HG03432 (cell line): Measurements from ENCODE around the gene ADK.
"Not testable (repeated sequence)": the region's sequence is repeated elsewhere in the genome, so short reads cannot be mapped to it uniquely, and the experiment has no call there.

Experiments
- ATAC-seq: cut with Tn5 transposase; IDR thresholded peaks from one replicate; pipeline ENCODE4 v1.9.1; 2021; ENCODE audit warnings: mild to moderate bottlenecking, moderate library complexity; ENCODE audit not compliant: unreplicated experiment

Gene ADK

DNA sequence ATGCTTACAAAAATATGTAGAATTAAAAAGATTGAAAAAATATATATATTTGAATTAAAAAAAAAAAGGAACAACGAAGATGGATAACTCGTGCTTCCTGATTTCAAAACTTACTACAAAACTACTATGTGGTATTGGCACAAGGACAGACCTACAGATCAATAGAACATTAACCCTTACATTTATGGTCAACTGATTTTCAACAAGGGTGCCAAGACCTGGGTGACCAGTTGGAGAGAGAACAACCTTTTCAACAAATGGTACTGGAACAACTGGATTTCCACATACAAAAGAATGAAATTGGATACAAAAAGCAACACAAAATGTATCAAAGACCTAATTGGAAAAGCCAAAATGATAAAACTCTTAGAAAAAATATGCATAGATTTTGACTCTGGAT, 10.5 kb upstream of the ADK start:
- no peak for ATAC-seq

GRCh38 chr10:74145133-74145532, 5.9 kb upstream of the ADK start:
- ATAC-seq: no peak

DNA sequence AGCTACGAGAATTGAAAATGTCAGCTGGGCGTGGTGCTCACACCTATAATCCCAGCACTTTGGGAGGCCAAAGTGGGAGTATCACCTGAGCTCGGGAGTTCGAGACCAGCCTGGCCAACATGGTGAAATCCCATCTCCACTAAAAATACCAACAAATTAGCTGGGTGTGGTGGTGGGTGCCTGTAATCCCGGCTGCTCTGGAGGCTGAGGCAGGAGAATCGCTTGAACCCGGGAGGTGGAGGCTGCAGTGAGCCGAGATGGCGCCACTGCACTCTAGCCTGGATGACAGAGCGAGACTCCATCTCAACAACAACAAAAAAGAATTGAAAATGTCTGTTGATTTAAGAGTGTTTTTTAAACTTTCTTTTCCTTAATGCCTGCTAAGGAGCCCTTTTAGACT, 4.0 kb upstream of the ADK start:
- not testable (repeated sequence) for ATAC-seq

GRCh38 chr10:74150204-74150989, 624 bp upstream of the ADK start, which contains the start of gene AP3M1:
Gene AP3M1, minus strand, starts transcription at chr10:74150828. Its CDS starts 12,449 bp downstream, at chr10:74138379.
- peak; percentile 51 for ATAC-seq

DNA sequence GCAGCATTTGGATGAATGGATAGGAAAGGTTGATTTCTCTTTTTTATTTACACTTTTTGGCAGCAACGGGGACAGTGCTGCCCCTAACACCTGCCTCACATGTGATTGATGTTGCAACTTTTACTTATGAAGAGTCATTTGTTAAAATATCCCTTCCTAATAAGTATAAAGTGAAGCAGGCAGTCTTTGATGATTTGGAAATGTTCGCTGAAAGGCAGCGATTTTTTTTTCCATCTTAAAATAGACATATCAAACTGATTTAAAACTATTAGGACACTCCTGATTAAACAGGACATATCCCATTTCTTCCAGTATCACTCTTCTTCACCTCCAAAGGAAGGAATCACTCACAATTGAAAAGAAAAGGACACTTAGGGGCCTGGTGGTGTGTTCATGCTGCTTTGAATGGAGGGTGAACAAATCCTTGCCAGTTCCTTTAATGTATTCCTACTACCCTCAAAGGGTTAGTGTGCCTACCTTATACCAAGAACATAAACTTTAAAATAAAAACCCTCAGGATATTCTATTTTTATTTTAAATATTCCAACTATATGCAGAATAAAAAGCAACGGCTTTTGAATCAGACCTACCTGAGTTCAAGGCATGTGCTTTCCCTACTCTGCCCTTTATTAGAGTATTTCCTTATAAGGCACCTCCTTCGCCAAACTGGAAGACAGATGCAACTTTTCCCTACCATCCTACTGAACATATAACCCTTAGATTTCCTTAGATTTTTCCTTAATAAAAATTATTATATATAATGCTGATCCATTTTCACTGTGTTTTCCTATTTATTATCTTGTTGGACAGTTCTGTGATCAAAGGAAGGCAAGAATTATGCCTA, 1.1 kb downstream of the ADK start:
- ATAC-seq: no peak

GRCh38 chr10:74153123-74153522, 2.1 kb downstream of the ADK start:
- ATAC-seq: no peak

DNA sequence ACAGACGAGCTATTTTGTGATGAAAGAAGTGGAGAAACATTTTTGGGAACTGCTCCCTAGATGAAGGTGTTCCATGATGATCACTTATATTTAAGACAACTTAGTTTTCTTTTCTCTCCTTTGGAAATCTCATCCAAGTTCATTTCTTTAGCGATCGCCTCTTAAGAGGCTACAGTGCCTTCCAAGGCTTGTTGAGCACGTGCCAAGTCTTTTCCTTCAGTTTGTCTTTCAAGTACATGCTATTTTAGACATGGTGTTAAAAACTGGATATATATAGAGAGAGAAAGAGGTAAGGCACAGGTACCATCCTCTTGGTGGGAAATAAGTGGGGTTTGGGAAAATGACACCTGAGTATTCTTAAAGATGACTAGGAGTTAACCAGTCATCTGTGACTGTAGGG, 2.7 kb downstream of the ADK start:
- no peak for ATAC-seq

DNA sequence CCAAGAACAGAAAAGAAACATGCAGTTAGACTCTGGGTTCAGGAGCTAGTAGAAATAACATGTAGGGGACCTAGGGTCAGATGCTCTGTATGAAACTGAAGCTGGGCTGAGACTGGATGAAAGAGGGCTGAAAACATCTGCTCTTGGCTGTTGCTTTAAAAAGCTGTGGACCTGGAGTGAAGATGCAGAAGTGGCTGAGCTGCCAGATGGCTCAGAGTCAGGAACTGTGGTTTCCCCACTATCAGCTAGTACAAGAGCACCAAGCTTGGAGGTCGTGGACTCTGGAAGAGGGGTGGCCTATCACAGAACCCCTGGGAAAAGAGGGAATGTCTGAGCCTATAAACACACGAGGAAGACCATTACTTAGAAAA, 5.9 kb downstream of the ADK start:
- ATAC-seq: no peak

DNA sequence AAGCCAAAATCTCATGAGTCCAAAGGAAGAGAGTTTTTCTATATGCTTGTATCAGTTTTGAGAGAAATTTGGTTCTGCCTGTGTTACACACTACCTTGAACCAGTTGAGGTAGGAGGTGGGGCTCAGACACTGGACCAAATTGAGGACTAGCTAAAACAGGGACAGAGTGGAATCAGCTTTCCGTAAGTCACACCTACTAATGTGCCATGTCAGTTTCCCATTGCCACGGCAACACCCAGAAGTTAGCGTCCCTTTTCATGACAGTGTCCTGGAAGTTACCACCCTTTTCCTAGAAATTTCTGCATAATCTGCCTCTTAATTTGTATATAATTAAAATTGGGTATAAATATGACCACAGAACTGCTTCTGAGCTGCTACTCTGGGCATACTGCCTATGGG, 9.0 kb downstream of the ADK start:
- ATAC-seq: no peak

- ATAC-seq: no peak
These were observed 12.5 kb downstream of the ADK start for GRCh38 chr10:74163319-74164068.

DNA sequence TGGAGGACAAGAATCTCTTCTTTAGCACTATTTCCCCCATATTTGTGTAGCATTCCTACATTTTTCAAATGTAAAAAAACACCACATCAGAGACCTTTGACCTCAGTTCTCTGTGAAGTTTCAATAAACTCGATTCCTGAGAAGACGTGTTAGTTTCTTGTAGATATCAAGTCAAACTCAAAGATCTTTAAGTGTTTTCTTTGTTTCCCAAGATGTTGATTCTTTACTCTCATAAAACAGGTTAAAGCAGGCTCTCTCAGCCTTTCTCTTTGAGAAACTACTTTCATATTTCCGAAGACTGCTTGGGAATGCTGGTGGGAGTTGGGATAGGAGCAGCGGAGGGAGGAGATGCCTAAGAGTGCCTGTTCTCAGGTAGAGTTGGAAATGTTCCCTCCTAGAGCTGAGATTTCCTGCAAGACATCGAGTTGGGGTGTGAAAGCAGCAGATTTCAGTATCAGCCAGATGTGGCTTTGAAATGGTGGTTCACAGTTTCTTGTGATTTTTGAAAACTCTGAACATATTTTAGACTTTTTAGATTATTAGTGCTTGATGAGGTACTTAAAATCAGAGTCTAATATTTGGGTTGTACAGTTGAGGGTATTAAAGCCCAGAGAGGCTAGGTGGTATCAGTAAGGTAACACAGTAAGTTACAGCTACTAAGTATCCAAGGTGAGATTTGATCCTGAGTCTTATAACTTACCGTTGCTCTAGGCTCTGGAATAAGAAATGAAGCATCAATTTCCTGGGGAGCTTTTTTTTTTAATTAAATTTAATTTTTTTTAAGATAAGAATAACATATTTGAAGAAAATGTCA, 13.9 kb downstream of the ADK start:
- ATAC-seq: no peak

DNA sequence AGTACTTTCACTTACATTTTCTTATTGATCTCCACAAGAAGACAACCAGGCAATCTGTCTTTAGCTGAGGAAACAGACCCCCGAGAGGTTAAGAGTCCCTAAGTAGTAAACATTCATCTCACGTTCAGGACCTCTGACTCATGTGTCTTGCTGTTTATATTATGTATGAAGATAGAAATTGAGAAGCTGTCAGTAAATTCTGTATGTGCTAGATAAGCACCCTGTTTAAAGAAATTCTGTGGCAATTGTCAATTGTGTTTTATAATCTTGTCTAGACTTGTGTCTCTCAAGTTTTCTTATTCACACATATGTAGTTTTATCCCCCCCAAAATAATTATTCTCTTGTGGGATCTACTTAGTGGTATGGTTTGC, 14.5 kb downstream of the ADK start:
- no peak for ATAC-seq

DNA sequence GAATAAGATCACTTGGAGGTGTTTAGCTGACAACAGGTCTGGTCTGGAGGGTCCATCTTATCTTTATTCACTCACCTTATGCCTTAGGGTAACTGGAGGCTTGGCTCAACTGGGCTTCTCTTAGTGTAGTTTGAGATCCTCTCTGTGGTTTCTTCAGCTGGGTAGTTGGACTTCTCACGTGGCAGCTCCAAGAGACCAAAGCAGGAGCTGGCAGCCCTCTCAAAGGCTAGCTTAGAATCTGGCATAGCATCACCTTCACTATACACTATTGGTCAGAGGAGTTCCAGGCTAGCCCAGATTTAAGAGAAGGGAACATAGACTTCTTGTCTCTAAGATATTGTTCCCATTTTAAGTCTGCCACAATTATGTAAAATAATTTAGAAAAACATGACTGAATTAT, 16.4 kb downstream of the ADK start:
- ATAC-seq: no peak

GRCh38 chr10:74171625-74172024, 20.6 kb downstream of the ADK start:
- ATAC-seq: no peak

- no peak for ATAC-seq
These were observed 23.5 kb downstream of the ADK start for GRCh38 chr10:74174521-74174920.

GRCh38 chr10:74175510-74176379, 24.7 kb downstream of the ADK start:
- no peak for ATAC-seq

DNA sequence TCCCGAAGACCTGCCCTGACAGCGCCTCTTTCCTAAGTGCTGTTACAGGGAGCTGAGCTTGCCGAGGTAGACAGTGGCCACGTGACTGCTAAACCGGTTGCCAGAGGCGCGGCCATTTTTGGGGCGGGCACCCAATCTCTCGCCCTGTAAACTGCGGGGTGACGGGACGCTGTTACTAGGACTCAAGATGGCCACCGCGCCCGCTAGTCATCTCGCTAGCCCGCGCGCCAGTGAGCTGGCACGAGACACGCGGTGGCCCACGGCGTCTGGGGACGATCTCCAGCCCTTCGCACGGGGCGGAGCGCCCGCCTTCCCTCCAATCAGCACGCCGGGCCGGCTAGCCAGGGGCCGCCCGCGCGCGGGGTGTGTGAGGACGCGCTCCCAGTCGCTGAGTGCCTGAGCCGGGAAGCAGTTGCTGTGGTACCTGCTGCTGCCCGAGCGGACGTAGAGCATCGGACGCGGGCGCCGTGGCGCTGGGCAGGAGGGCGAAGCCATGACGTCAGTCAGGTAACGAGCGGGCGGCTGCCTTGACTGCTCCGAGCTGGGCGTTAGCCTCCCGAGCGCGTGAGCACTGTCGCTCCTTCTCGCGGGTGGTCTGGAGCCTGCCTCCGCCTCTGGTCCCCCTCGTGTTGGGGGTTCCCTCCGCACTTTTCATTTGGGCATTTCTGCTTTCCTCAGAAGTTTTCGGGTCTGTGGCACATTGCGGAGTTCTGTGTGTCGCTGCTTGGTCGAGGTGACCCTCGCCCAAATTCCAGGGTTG, 25.5 kb downstream of the ADK start:
- peak; percentile 95 for ATAC-seq

DNA sequence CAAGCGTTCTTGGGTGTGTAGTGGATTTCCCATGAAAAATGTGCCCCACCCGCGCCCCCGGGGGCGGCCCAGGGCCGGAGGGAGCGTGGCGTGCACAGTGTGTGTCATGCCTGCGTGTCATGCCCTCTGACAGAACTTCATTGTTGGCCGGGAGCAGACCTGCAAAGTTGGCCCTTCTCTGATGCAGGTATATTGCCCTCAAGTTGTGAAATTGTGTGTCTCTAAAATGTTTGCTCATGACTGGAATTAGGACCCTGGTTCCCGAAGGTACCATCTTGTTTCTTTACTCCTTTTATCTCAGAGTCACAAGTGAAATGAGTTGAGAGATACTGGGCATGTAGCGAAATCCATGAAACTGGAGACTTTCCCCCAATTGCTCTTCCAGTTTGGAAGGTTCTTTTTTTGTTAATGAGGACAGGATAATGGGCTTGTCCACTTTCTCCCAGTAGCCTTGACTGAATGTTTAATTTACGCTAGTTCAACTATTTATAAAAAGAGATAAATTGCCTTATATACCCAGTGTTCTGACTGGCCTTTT, 26.2 kb downstream of the ADK start:
- peak; percentile 25 for ATAC-seq
